Colonic mucosa (tissue), 4 donors: ENCODE data around the gene FTO. TPM values are rescaled to one million over a fixed set of nuclear protein-coding genes. Genes with fewer than 3 reads are reported as not detected.

Source experiments
- DNase-seq: peaks from one replicate; pipeline ENCODE4 v3.0.0-alpha.2; 2020
- H3K27ac ChIP-seq: fragments of 200-600 bp; one replicate; pipeline ENCODE4 v1.8.0; 2021
- H3K27me3 ChIP-seq: fragments of 200-600 bp; one replicate; pipeline ENCODE4 v1.8.0; 2021
- H3K36me3 ChIP-seq: fragments of 200-600 bp; one replicate; pipeline ENCODE4 v1.8.0; 2021
- H3K4me1 ChIP-seq: fragments of 200-600 bp; one replicate; pipeline ENCODE4 v1.8.0; 2021; ENCODE audit warnings: mild to moderate bottlenecking
- H3K4me3 ChIP-seq: fragments of 200-600 bp; one replicate; pipeline ENCODE4 v1.8.0; 2021
- H3K9ac ChIP-seq, 2 donors: one replicate each; pipeline ENCODE4 v1.7.0; 2013; ENCODE audit warnings: control low read depth in 2 of 2, low read depth in 2 of 2, low read length in 2 of 2
- H3K9me3 ChIP-seq: fragments of 200-600 bp; one replicate; pipeline ENCODE4 v1.8.0; 2021
- intact Hi-C: fragments of 100-400 bp; cut with DNase I; formaldehyde crosslinking; loops from one replicate; pipeline ENCODE4 v1.14.1; 2022
- total RNA-seq, 2 donors: library from RNA; stranded (reverse); fragmentation: NEBNext Ultra II Directional in 1 of 2; extraction: Animal tissue kit (Norgen Biotek cat#: 25700) in 1 of 2; gene quantifications; one replicate each; pipeline ENCODE4 v1.2.1, GENCODE V29; 2021
- TF ChIP-seq, protein P1 (sequence below): fragments of 200-600 bp; IDR thresholded peaks from one replicate; pipeline ENCODE4 v1.8.0; 2022; ENCODE audit warnings: antibody characterized with exemption, mild to moderate bottlenecking
- donor health status: healthy.
- donor health status: DM: no; HTN: no; CAD: no.
- donor health status: DM: no; HTN: no; CAD: no.

Gene FTO
- total RNA-seq, 2 donors from 2014 or later, result 38.3 to 39.2 TPM

DNA sequence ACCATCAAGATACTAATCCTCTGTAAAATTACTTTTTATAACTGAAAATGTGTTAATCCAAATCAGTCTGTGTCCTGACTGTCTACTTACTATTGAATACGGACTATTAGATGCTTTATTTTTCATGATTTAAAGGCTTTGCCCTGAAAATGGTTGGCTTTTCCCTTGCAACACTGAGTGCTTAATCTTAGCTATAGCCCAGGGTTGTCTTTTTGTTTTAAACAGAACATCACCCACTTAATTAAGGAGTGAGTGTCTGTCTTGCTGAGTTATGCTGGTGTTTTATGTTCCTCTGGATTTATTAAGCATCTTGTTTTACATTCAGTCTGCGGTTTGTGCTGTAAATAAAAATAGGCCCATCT, 11.0 kb downstream of the FTO start:
- TF ChIP-seq, protein P1, sequence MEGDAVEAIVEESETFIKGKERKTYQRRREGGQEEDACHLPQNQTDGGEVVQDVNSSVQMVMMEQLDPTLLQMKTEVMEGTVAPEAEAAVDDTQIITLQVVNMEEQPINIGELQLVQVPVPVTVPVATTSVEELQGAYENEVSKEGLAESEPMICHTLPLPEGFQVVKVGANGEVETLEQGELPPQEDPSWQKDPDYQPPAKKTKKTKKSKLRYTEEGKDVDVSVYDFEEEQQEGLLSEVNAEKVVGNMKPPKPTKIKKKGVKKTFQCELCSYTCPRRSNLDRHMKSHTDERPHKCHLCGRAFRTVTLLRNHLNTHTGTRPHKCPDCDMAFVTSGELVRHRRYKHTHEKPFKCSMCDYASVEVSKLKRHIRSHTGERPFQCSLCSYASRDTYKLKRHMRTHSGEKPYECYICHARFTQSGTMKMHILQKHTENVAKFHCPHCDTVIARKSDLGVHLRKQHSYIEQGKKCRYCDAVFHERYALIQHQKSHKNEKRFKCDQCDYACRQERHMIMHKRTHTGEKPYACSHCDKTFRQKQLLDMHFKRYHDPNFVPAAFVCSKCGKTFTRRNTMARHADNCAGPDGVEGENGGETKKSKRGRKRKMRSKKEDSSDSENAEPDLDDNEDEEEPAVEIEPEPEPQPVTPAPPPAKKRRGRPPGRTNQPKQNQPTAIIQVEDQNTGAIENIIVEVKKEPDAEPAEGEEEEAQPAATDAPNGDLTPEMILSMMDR, result no peak
- Histone ChIP-seq H3K27ac (no peak overlapping the region), H3K36me3 (no peaks in the 10 kb centered on the region), H3K4me1 (peaks cover 4% of the 10 kb centered on the region), H3K9me3 (no peaks in the 10 kb centered on the region), H3K4me3 (no peak overlapping the region), H3K9ac (no peak overlapping the region), H3K27me3 (no peaks in the 10 kb centered on the region)
- DNase-seq, result no peak
- intact Hi-C loops, result no loop called here

DNA sequence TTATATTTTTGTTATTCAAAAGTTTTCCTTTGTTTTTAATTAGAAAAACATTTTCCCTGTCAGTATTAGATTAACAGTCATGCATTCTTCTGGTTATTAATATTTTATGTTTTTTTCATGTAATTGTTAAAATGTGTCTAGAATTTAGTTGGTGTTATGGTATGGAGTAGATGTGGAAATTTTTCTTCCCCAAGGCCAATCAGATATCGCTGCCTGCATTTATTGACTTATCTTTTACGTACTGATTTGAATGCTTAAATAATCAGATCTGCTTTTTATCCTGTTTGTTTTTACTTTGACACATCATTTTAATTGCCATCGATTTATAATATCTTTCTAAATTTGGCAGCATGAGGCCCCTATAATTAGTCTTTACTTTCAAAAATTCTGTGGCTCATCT, 13.6 kb downstream of the FTO start:
- intact Hi-C loops, result no loop called here
- H3K9ac ChIP-seq, result no peak overlapping the region
- DNase-seq, result no peak
- H3K27me3 ChIP-seq, result no peaks in the 10 kb centered on the region
- H3K36me3 ChIP-seq, result no peaks in the 10 kb centered on the region
- H3K27ac ChIP-seq, result no peak overlapping the region
- TF ChIP-seq, protein P1, result no peak
- H3K4me3 ChIP-seq, result no peak overlapping the region
- peaks cover 4% of the 10 kb centered on the region for H3K4me1 ChIP-seq
- no peaks in the 10 kb centered on the region for H3K9me3 ChIP-seq

DNA sequence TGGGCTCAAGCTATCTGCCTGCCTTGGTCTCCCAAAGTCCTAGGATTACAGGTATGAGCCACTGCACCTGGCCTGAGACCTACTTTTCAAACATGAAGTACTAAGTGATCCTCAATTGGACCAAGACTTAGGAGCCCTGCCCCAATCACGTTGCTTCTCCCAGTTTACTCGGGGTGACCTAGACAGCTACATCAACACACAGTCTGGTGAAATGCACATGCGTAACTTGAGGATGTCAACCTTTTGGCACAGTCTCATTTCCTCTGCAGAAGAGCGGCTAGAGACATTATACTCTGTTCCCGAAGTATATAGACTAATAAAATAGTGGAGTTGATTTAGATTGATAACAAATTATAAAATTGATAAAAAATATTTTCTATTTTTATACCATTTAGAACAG, 17.1 kb downstream of the FTO start:
- Histone ChIP-seq H3K27ac (no peak overlapping the region), H3K4me3 (no peak overlapping the region), H3K27me3 (no peaks in the 10 kb centered on the region), H3K9me3 (no peaks in the 10 kb centered on the region), H3K9ac (no peak overlapping the region), H3K4me1 (no peaks in the 10 kb centered on the region), H3K36me3 (no peaks in the 10 kb centered on the region)
- intact Hi-C loops, result no loop called here
- no peak for DNase-seq
- TF ChIP-seq, protein P1, result no peak

DNA sequence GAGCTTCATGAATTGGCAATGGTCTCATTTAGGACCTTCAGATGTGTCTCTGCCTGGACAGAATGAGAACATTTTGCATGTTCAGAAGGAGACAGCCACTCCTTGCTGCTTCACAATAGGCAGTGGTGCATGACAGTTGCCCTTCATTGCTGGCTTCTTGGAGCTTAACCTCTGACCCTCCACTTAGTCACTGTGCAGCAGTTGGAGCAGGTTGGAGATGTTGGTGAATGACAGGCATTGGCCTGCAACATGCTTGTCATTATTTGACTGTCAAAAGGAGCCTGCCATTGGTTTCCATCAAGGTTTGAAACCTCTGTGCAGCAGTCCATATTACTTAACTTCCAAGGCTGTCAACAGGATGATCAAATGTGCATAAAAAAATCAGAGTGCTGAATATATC, 22.7 kb downstream of the FTO start:
- Histone ChIP-seq H3K4me1 (no peaks in the 10 kb centered on the region), H3K36me3 (no peaks in the 10 kb centered on the region), H3K27me3 (no peaks in the 10 kb centered on the region), H3K9me3 (no peaks in the 10 kb centered on the region), H3K9ac (no peak overlapping the region), H3K4me3 (no peak overlapping the region), H3K27ac (no peak overlapping the region)
- no peak for DNase-seq
- intact Hi-C loops, result no loop called here
- TF ChIP-seq, protein P1, result no peak

DNA sequence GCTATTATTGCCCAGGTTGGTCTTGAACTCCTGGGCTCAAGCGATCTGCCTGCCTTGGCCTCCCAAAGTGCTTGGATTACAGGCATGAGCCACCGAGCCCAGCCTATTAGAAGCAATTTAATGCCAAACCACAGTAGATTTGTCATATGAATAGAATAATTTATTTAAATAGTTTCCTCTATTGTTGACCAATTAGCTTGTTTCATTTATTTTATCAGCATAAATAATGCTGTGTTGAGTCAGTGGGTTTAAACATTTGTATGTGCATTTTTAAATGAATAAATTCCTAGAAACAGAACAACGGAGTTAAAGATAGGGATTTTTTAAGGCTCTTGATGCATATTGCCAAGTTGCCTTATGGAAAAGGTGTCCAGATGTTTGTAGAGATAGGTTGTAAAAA, 26.7 kb downstream of the FTO start:
- Histone ChIP-seq H3K9ac (no peak overlapping the region), H3K4me3 (no peak overlapping the region), H3K4me1 (peaks cover 3% of the 10 kb centered on the region), H3K9me3 (no peaks in the 10 kb centered on the region), H3K27ac (no peak overlapping the region), H3K36me3 (no peaks in the 10 kb centered on the region), H3K27me3 (no peaks in the 10 kb centered on the region)
- DNase-seq, result no peak
- intact Hi-C loops, result no loop called here
- TF ChIP-seq, protein P1, result no peak
